Ishikawa (cell line): ENCODE data around the gene ZNF569.

ENCODE experiments used
- CREB1 ChIP-seq: IDR thresholded peaks from 2 replicates; pipeline ENCODE4 v1.6.1; 2012; ENCODE audit warnings: low read depth
- EP300 ChIP-seq: IDR thresholded peaks from 2 replicates; pipeline ENCODE4 v1.6.1; 2012; ENCODE audit warnings: borderline replicate concordance
- FOXM1 ChIP-seq: IDR thresholded peaks from 2 replicates; pipeline ENCODE4 v1.6.1; 2012; ENCODE audit warnings: low read depth, borderline replicate concordance
- TAF1 ChIP-seq: IDR thresholded peaks from 2 replicates; pipeline ENCODE4 v1.6.1; 2012; ENCODE audit warnings: low read depth, mild to moderate bottlenecking
- YY1 ChIP-seq: IDR thresholded peaks from 2 replicates; pipeline ENCODE4 v1.6.1; 2012; ENCODE audit warnings: low read depth

DNA sequence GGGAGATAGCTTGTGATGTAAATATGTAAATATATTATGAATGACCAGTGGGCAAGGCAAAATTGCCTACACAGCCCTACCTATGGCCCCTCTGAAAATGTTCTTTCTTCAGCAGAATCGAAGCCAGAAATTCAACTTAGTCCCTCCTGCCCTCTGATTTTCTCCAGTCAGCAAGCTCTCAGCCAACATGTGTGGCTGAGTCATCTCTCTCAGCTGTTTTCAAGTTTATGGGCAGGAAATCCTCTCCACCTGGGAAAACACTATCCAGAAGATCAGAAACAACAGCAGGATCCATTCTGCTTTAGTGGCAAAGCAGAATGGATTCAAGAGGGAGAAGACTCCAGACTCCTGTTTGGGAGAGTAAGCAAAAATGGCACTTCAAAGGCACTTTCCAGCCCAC is 105.2 kb downstream of the ZNF569 start:
- TF ChIP-seq EP300, result no peak
- TF ChIP-seq TAF1, result no peak
- TF ChIP-seq FOXM1, result no peak
- TF ChIP-seq CREB1, result no peak
- TF ChIP-seq YY1, result no peak
